ENCODE data around the gene REG4.

- no peak for TF ChIP-seq ATF3 (IDR thresholded peaks at IDR 0.05)
- TF ChIP-seq MAX (IDR thresholded peaks at IDR 0.05), result no peak
- no peak for TF ChIP-seq CTCF (IDR thresholded peaks at IDR 0.05; ENCODE audit: low read depth, low read length, missing input control)
- TF ChIP-seq RAD21 (IDR thresholded peaks at IDR 0.05), result no peak
- TF ChIP-seq TAF1 (conservative IDR thresholded peaks at IDR 0.05), result no peak
- TF ChIP-seq EGR1 (IDR thresholded peaks at IDR 0.05; ENCODE audit: low read depth in 2 of 2), result no peak
- TF ChIP-seq REST (IDR thresholded peaks at IDR 0.05), result no peak
- TF ChIP-seq ZBTB33 (IDR thresholded peaks at IDR 0.05), result no peak
- no peak for TF ChIP-seq FOXA1 (IDR thresholded peaks at IDR 0.05)
- no peak for TF ChIP-seq YY1 (IDR thresholded peaks at IDR 0.05)
- TF ChIP-seq HNF4G (IDR thresholded peaks at IDR 0.05), result no peak
- no peak for TF ChIP-seq RXRA (IDR thresholded peaks at IDR 0.05)
- TF ChIP-seq SP1 (IDR thresholded peaks at IDR 0.05), result no peak
- no peak for TF ChIP-seq HNF4A (conservative IDR thresholded peaks at IDR 0.05)
Measured at GRCh38 chr1:119799599-119800177, 11.6 kb downstream of the REG4 start.

Measured in liver (tissue), 3 donors.